PFSK-1 (cell line): ENCODE measurements around the gene FNDC5.

Experiments used
- FOXP2 ChIP-seq: optimal IDR thresholded peaks from 2 replicates; pipeline ENCODE3; 2011; ENCODE audit warnings: borderline replicate concordance, control low read depth, inconsistent platforms; ENCODE audit not compliant: insufficient read depth; ENCODE audit errors: extremely low read length, extremely low read depth
- POLR2AphosphoS5 ChIP-seq: IDR thresholded peaks from 2 replicates; pipeline ENCODE4 v1.6.1; 2012; ENCODE audit warnings: low read depth, mild to moderate bottlenecking, control low read depth, low read length, moderate library complexity
- REST ChIP-seq, 2 experiments: IDR thresholded peaks; 2 replicates each; pipeline versions ENCODE4 v1.6.1 to v1.8.0; 2011 to 2012; ENCODE audit warnings: low read depth in 2 of 2, low read length in 2 of 2, control low read depth in 1 of 2, inconsistent platforms in 1 of 2, mild to moderate bottlenecking in 1 of 2, moderate library complexity in 1 of 2; ENCODE audit not compliant: insufficient read depth in 1 of 2
- SIN3A ChIP-seq: IDR thresholded peaks from 2 replicates; pipeline ENCODE4 v1.6.1; 2012; ENCODE audit warnings: mild to moderate bottlenecking, low read length, moderate library complexity, borderline replicate concordance; ENCODE audit not compliant: insufficient read depth
- TAF1 ChIP-seq: IDR thresholded peaks from 2 replicates; pipeline ENCODE4 v1.6.1; 2012; ENCODE audit warnings: low read length, control low read depth, borderline replicate concordance; ENCODE audit not compliant: insufficient read depth

FNDC5 gene

GRCh38 chr1:32893198-32894018, 22.7 kb upstream of the FNDC5 start:
- TF ChIP-seq REST (IDR thresholded peaks at IDR 0.05; ENCODE audit: insufficient read depth in 1 of 2, low read depth in 2 of 2, low read length in 2 of 2) (no peak), SIN3A (no peak), FOXP2 (no peak), POLR2AphosphoS5 (no peak)

GRCh38 chr1:32892368-32893197, 21.9 kb upstream of the FNDC5 start:
- TF ChIP-seq TAF1 = no peak
- no peak for TF ChIP-seq FOXP2
- TF ChIP-seq REST (IDR thresholded peaks at IDR 0.05; ENCODE audit: insufficient read depth in 1 of 2, low read depth in 2 of 2, low read length in 2 of 2) = no peak
- no peak for TF ChIP-seq SIN3A
- TF ChIP-seq POLR2AphosphoS5 = no peak

GRCh38 chr1:32891630-32892029, 20.9 kb upstream of the FNDC5 start:
- TF ChIP-seq POLR2AphosphoS5 (no peak), SIN3A (no peak), TAF1 (no peak), REST (IDR thresholded peaks at IDR 0.05; ENCODE audit: insufficient read depth in 1 of 2, low read depth in 2 of 2, low read length in 2 of 2) (no peak), FOXP2 (no peak)

- TF ChIP-seq SIN3A (no peak), POLR2AphosphoS5 (no peak), REST (IDR thresholded peaks at IDR 0.05; ENCODE audit: insufficient read depth in 1 of 2, low read depth in 2 of 2, low read length in 2 of 2) (no peak), FOXP2 (no peak), TAF1 (no peak)
These were observed 20.5 kb upstream of the FNDC5 start for GRCh38 chr1:32891241-32891570.
